C1 segment of cervical spinal cord (tissue), 14 donors: Measurements from ENCODE around the gene HEATR1.
"Not testable (repeated sequence)": the region's sequence is repeated elsewhere in the genome, so short reads cannot be mapped to it uniquely, and the experiment has no call there.

ENCODE experiments used
- DNase-seq, 14 donors: peaks; one replicate each; lab custom pipeline; 2025; lab: John Stamatoyannopoulos, UW

Gene HEATR1

GRCh38 chr1:236589531-236589930, 14.8 kb downstream of the HEATR1 start:
- DNase-seq: no peak

GRCh38 chr1:236581528-236581927, 22.8 kb downstream of the HEATR1 start:
- no peak for DNase-seq

- DNase-seq: not testable (repeated sequence)
These were observed 23.9 kb downstream of the HEATR1 start for GRCh38 chr1:236580404-236580803.

- no peak for DNase-seq
These were observed 25.7 kb downstream of the HEATR1 start for GRCh38 chr1:236578661-236579060.

- not testable (repeated sequence) for DNase-seq
These were observed 27.3 kb downstream of the HEATR1 start for GRCh38 chr1:236577041-236577440.

GRCh38 chr1:236576004-236576403, 28.3 kb downstream of the HEATR1 start:
- DNase-seq: no peak

GRCh38 chr1:236575523-236575922, 28.8 kb downstream of the HEATR1 start:
- DNase-seq: no peak

DNA sequence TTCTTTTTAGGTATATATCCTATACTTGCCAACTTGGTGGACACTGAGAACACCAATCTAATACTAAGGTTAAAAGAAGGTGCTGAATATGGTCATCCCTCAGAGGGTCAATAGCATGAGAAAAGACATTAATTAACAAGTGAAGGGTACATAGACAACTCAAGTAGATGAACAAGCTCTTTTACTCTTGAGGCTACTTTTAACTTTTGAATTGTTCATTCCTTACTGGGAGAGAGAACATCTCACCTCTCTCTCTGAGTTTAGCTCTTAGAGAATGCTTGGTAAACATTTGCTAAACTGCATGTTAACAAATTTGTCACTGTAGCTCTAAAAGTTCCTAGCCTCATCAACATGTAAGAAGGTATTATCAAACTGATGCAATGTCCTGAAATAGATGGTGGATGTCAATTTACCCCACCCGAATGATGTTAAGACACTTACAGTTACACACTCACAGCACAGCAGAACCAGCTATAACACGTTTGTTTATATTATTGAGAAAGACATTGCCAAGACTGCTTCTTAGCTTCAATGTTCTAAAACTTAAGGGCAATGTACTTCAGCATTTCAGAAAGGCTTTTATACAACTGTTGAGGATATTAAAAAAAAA, 35.9 kb downstream of the HEATR1 start:
- no peak for DNase-seq

GRCh38 chr1:236565530-236565929, 38.8 kb downstream of the HEATR1 start:
- DNase-seq: no peak

DNA sequence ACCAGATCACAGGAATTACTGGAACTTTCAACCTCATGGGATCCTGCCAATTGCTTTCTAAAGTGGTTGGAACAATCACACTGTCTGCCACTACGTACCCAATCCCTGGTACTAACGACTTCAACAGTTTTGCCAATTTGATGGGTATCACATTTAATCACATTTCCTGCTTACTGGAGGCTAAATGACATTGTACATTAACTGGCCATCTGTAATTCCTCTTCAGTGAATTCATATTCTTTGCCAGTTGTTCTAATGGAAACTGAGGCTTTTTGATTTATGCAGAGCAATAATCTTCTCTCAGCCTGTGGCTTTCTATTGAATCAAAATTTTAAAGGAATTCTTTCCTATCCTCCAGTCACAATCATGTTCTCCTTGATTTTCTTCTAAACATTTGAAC, 42.3 kb downstream of the HEATR1 start:
- DNase-seq: no peak

GRCh38 chr1:236560213-236560771, 44.0 kb downstream of the HEATR1 start:
- DNase-seq: no peak

DNA sequence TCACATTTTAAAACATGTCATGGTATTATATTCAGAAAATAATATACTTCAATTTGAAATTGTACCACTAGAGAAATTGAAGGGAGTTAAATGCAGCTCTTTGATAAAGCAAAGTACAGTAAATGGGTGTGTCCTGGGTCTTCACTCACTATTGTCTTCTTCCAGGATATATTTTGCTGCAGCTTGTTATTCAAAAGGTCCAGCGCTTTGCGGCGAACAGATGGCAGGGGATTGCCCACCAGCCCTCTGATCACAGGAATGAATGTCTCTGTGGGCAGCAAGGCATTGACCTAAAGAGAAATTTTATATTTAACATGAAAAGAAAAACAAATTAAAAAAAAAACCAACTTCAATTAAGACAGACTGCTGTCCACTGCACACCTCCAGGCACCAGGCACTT, 45.5 kb downstream of the HEATR1 start:
- no peak for DNase-seq

DNA sequence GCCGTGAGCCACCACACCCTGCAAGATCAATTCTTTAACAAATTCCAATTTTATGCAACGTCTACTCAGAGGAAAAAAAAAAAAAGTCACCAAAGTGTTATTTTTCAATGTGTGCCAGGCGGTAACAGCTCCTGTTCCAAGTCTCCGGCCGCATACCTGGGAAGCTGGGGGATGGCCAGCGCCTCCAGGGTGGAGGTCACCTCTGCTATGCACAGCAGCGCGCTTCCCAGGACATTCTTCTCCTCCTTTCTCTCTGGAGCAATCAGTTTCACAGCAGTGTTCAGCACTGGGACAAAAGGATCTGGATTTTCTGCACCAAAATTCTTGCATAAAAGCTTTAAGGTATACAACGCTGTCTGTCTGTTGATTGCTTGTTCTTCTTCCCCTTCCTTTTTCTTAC, 46.2 kb downstream of the HEATR1 start:
- DNase-seq: no peak

- no peak for DNase-seq
These were observed 47.7 kb downstream of the HEATR1 start for GRCh38 chr1:236556606-236557005.

GRCh38 chr1:236553370-236553769, 50.9 kb downstream of the HEATR1 start:
- DNase-seq: no peak

- no peak for DNase-seq
These were observed 51.4 kb downstream of the HEATR1 start for GRCh38 chr1:236552901-236553300.

DNA sequence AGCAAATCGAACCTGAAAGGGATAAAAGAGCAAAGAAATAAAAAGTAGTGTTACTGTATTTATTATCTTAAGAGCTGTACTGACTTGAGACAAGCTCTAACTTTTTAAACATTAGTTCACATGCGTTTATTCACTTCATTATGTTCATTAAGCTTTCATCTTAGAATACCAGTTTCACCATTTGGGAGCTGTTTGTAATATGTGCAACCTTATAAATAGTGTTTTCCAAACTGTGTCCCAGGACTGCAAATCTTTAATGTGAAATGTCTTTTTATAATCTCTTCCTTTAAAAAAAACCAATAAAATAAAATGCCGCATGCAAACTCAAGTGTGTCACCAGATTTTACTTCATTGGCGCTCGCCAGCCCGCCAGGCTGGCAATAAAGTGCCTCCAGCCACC, 52.2 kb downstream of the HEATR1 start:
- DNase-seq: no peak

DNA sequence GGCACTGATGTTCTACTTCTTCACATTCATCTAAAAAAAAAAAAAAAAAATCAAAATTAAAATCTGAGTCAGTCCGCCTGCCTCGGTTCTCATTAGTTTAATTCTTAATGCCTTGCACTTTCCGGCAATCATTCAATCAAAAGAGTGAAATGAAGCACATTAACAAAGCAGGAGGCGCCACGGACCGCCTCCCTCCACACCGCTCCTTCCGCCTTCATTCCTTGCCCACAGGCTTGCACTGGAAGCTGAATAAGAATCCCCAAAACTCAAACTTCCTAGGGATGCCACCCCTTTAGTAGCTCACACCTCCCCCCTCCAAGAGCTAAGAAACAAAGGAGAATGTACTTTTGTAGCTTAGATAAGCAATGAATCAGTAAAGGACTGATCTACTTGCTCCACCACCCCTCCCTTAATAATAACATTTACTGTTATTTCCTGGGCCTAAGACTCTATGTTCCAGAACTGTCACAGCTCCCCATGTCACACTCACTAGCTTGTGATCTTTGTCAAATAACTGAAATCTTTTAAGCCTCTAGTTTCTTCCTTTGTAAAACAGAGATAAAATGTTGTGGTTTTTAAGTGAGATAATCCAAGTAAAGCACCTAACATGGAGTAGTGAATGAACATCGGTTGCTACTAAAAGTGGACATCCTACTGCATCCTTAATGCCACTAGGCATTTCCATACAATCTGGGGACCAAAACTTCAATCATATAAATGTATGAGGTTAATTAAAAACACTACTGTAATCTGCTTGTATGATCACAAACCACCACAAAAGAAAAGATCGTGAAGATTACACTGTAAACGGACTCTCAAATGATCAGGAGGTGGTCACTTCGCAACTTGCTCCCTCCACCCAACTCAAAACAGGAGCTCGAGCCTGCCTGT, 53.1 kb downstream of the HEATR1 start:
- DNase-seq: no peak

- DNase-seq: no peak
These were observed 55.9 kb downstream of the HEATR1 start for GRCh38 chr1:236548452-236548851.

GRCh38 chr1:236545621-236546169, 58.6 kb downstream of the HEATR1 start:
- no peak for DNase-seq

GRCh38 chr1:236543065-236543669, 61.1 kb downstream of the HEATR1 start:
- no peak for DNase-seq

GRCh38 chr1:236541710-236542109, 62.6 kb downstream of the HEATR1 start:
- DNase-seq: no peak
